Measurements from ENCODE around the gene IDH3G.
A peak's percentile ranks its signal among the peaks of the same experiment; 100 is the strongest.

Gene IDH3G

GRCh38 chrX:153777261-153778090, 16.7 kb downstream of the IDH3G start:
- no peak for DNase-seq (ENCODE audit: extremely low spot score)
- TF ChIP-seq LEF1 (IDR thresholded peaks at IDR 0.05; ENCODE audit: borderline replicate concordance) (no peak), HDGF (IDR thresholded peaks at IDR 0.05; ENCODE audit: borderline replicate concordance) (no peak), ZNF384 (IDR thresholded peaks at IDR 0.05) (no peak), ELF4 (IDR thresholded peaks at IDR 0.05) (no peak), L3MBTL2 (conservative IDR thresholded peaks at IDR 0.05) (no peak), TARDBP (IDR thresholded peaks at IDR 0.05) (no peak)
- ChIA-PET POLR2A (no interaction called here), CTCF (interaction anchor here (0.5 to 0.6 kb wide), 2 partner anchors 168 to 361 kb away, joined by 3 read pairs; no protein-coding TSS in a partner anchor)

GRCh38 chrX:153776611-153777045, 17.5 kb downstream of the IDH3G start:
- ChIA-PET POLR2A (no interaction called here), CTCF (no interaction called here)
- DNase-seq (ENCODE audit: extremely low spot score): peak; percentile 75
- TF ChIP-seq FOXK2 (IDR thresholded peaks at IDR 0.05) (no peak), ZNF384 (IDR thresholded peaks at IDR 0.05) (no peak), SP1 (IDR thresholded peaks at IDR 0.05) (peak; percentile 98)

- DNase-seq (ENCODE audit: extremely low spot score): no peak
- CTCF ChIA-PET: no interaction called here
- TF ChIP-seq TARDBP (IDR thresholded peaks at IDR 0.05) (no peak), LEF1 (IDR thresholded peaks at IDR 0.05; ENCODE audit: borderline replicate concordance) (no peak), SP1 (IDR thresholded peaks at IDR 0.05) (peak; percentile 89), ZNF384 (IDR thresholded peaks at IDR 0.05) (no peak), FOXA1 (IDR thresholded peaks at IDR 0.05) (no peak), FOXK2 (IDR thresholded peaks at IDR 0.05) (no peak)
- POLR2A ChIA-PET: no interaction called here
Measured at GRCh38 chrX:153776120-153776599, 18.0 kb downstream of the IDH3G start.

- TF ChIP-seq ZNF384 (IDR thresholded peaks at IDR 0.05) (no peak), L3MBTL2 (conservative IDR thresholded peaks at IDR 0.05) (no peak), NFRKB (IDR thresholded peaks at IDR 0.05) (no peak), CTBP1 (IDR thresholded peaks at IDR 0.05; ENCODE audit: borderline replicate concordance) (no peak), FOXK2 (IDR thresholded peaks at IDR 0.05) (no peak), LEF1 (IDR thresholded peaks at IDR 0.05; ENCODE audit: borderline replicate concordance) (no peak), SUZ12 (IDR thresholded peaks at IDR 0.05) (no peak), FOXA1 (IDR thresholded peaks at IDR 0.05) (no peak)
- ChIA-PET CTCF (no interaction called here), POLR2A (interaction anchor here (0.8 kb wide), 1 partner anchor 19 kb away, joined by 4 read pairs; the partner anchor contains the start of genes IDH3G and SSR4)
- no peak for DNase-seq (ENCODE audit: extremely low spot score)
Measured at GRCh38 chrX:153775293-153776119, 18.7 kb downstream of the IDH3G start.

- no peak for DNase-seq (ENCODE audit: extremely low spot score)
- ChIA-PET CTCF (no interaction called here), POLR2A (interaction anchor here (0.8 kb wide), 1 partner anchor 20 kb away, joined by 4 read pairs; the partner anchor contains the start of genes IDH3G and SSR4)
- TF ChIP-seq TARDBP (IDR thresholded peaks at IDR 0.05) (no peak), LEF1 (IDR thresholded peaks at IDR 0.05; ENCODE audit: borderline replicate concordance) (no peak), CTBP1 (IDR thresholded peaks at IDR 0.05; ENCODE audit: borderline replicate concordance) (no peak), NFRKB (IDR thresholded peaks at IDR 0.05) (no peak), FOXK2 (IDR thresholded peaks at IDR 0.05) (no peak), ARNT (IDR thresholded peaks at IDR 0.05) (no peak), ZNF384 (IDR thresholded peaks at IDR 0.05) (no peak), SP1 (IDR thresholded peaks at IDR 0.05) (no peak), FOXA1 (IDR thresholded peaks at IDR 0.05) (no peak), PKNOX1 (IDR thresholded peaks at IDR 0.05) (no peak), HDGF (IDR thresholded peaks at IDR 0.05; ENCODE audit: borderline replicate concordance) (no peak), L3MBTL2 (conservative IDR thresholded peaks at IDR 0.05) (no peak), ELF4 (IDR thresholded peaks at IDR 0.05) (no peak), FOXM1 (IDR thresholded peaks at IDR 0.05; ENCODE audit: borderline replicate concordance) (no peak), BHLHE40 (IDR thresholded peaks at IDR 0.05; ENCODE audit: borderline replicate concordance) (no peak), SUZ12 (IDR thresholded peaks at IDR 0.05) (no peak)
Measured at GRCh38 chrX:153774576-153775292, 19.4 kb downstream of the IDH3G start.

GRCh38 chrX:153773741-153774575, 20.2 kb downstream of the IDH3G start:
- no peak for TF ChIP-seq FOXA1 (IDR thresholded peaks at IDR 0.05)
- TF ChIP-seq ZNF384 (IDR thresholded peaks at IDR 0.05): no peak
- no peak for TF ChIP-seq BHLHE40 (IDR thresholded peaks at IDR 0.05; ENCODE audit: borderline replicate concordance)
- no peak for TF ChIP-seq CTBP1 (IDR thresholded peaks at IDR 0.05; ENCODE audit: borderline replicate concordance)
- no peak for TF ChIP-seq TARDBP (IDR thresholded peaks at IDR 0.05)
- no peak for TF ChIP-seq PKNOX1 (IDR thresholded peaks at IDR 0.05)
- TF ChIP-seq HDGF (IDR thresholded peaks at IDR 0.05; ENCODE audit: borderline replicate concordance): no peak
- POLR2A ChIA-PET: no interaction called here
- CTCF ChIA-PET: no interaction called here
- DNase-seq (ENCODE audit: extremely low spot score): no peak
